ENCODE data around the gene GSDME. TPM values are rescaled to one million over a fixed set of nuclear protein-coding genes. Genes with fewer than 3 reads are reported as not detected.

GSDME gene
- total and polyA plus RNA-seq, 4 donors, result 3.2 to 4.0 (median 3.7) TPM

GRCh38 chr7:24685708-24686107, 71.6 kb downstream of the GSDME start:
- Histone ChIP-seq H3K36me3 (ENCODE audit: control insufficient read depth in 4 of 4, insufficient read depth in 3 of 4, low read depth in 1 of 4, low read length in 3 of 4) (no peaks in the 10 kb centered on the region), H3K9ac (ENCODE audit: low read depth in 1 of 2, low read length in 2 of 2) (no peak overlapping the region), H3K9me3 (ENCODE audit: control insufficient read depth in 4 of 4, low read length in 3 of 4) (no peaks in the 10 kb centered on the region), H3K27ac (ENCODE audit: low read depth in 1 of 2, low read length in 2 of 2) (no peak overlapping the region), H3K27me3 (ENCODE audit: control insufficient read depth in 4 of 4, insufficient read depth in 4 of 4, low read length in 3 of 4) (no peaks in the 10 kb centered on the region), H3K4me1 (ENCODE audit: control insufficient read depth in 4 of 4, insufficient read depth in 4 of 4, low read length in 3 of 4) (no peaks in the 10 kb centered on the region), H3K4me3 (ENCODE audit: low read depth in 1 of 3, low read length in 3 of 3) (no peak overlapping the region)
- WGBS, result 99% methylated on average over 1 of the region's 1 CpG
- no peak for DNase-seq (ENCODE audit: low spot score)
- TF ChIP-seq HNF4A (conservative IDR thresholded peaks at IDR 0.05) (no peak), EGR1 (IDR thresholded peaks at IDR 0.05; ENCODE audit: low read depth in 2 of 2) (no peak), TAF1 (conservative IDR thresholded peaks at IDR 0.05) (no peak), FOXA2 (IDR thresholded peaks at IDR 0.05) (no peak), HNF4G (IDR thresholded peaks at IDR 0.05) (no peak), SP1 (IDR thresholded peaks at IDR 0.05) (no peak), GABPA (IDR thresholded peaks at IDR 0.05 in 1 of 2, conservative IDR thresholded peaks at IDR 0.05 in 1 of 2) (no peak), JUND (IDR thresholded peaks at IDR 0.05) (no peak), MAX (IDR thresholded peaks at IDR 0.05) (no peak), YY1 (IDR thresholded peaks at IDR 0.05) (no peak), NR2F2 (IDR thresholded peaks at IDR 0.05) (no peak), REST (IDR thresholded peaks at IDR 0.05) (no peak), RAD21 (IDR thresholded peaks at IDR 0.05) (no peak), ATF3 (IDR thresholded peaks at IDR 0.05) (no peak), FOXA1 (IDR thresholded peaks at IDR 0.05) (no peak), RXRA (IDR thresholded peaks at IDR 0.05) (no peak)
- TF ChIP-seq, protein P1, sequence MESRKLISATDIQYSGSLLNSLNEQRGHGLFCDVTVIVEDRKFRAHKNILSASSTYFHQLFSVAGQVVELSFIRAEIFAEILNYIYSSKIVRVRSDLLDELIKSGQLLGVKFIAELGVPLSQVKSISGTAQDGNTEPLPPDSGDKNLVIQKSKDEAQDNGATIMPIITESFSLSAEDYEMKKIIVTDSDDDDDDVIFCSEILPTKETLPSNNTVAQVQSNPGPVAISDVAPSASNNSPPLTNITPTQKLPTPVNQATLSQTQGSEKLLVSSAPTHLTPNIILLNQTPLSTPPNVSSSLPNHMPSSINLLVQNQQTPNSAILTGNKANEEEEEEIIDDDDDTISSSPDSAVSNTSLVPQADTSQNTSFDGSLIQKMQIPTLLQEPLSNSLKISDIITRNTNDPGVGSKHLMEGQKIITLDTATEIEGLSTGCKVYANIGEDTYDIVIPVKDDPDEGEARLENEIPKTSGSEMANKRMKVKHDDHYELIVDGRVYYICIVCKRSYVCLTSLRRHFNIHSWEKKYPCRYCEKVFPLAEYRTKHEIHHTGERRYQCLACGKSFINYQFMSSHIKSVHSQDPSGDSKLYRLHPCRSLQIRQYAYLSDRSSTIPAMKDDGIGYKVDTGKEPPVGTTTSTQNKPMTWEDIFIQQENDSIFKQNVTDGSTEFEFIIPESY (IDR thresholded peaks at IDR 0.05), result no peak
- TF ChIP-seq, protein P2, sequence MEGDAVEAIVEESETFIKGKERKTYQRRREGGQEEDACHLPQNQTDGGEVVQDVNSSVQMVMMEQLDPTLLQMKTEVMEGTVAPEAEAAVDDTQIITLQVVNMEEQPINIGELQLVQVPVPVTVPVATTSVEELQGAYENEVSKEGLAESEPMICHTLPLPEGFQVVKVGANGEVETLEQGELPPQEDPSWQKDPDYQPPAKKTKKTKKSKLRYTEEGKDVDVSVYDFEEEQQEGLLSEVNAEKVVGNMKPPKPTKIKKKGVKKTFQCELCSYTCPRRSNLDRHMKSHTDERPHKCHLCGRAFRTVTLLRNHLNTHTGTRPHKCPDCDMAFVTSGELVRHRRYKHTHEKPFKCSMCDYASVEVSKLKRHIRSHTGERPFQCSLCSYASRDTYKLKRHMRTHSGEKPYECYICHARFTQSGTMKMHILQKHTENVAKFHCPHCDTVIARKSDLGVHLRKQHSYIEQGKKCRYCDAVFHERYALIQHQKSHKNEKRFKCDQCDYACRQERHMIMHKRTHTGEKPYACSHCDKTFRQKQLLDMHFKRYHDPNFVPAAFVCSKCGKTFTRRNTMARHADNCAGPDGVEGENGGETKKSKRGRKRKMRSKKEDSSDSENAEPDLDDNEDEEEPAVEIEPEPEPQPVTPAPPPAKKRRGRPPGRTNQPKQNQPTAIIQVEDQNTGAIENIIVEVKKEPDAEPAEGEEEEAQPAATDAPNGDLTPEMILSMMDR (IDR thresholded peaks at IDR 0.05; ENCODE audit: low read depth, low read length, missing input control), result no peak

Data from liver (tissue), 9 donors.